GM19099 (cell line): ENCODE data around the gene GRM7.

Experiments
- POLR2A ChIP-seq: IDR thresholded peaks from 3 replicates; pipeline ENCODE4 v1.6.1; 2011; ENCODE audit warnings: low read depth; ENCODE audit not compliant: insufficient read length; ENCODE audit errors: extremely low read depth

GRM7 gene

DNA sequence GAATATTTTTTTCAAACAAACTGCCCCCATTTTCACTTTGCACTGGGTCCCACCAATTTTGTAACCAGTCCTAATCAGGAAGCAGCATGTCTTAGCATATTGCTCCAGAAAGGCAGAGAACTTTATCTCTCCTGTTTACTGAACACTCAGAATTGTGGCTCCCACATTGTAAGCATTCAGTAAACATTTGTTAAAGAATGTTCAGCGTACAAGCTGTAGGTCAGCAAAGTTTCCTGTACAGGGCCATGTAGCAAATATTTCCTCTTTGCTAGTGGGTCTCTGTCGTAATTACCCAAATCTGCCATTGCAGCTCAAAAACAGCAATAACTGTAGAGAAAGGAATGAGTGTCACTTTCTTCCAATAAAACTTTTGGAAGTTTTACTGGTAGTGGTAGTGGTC is 393.3 kb downstream of the GRM7 start:
- no peak for TF ChIP-seq POLR2A

DNA sequence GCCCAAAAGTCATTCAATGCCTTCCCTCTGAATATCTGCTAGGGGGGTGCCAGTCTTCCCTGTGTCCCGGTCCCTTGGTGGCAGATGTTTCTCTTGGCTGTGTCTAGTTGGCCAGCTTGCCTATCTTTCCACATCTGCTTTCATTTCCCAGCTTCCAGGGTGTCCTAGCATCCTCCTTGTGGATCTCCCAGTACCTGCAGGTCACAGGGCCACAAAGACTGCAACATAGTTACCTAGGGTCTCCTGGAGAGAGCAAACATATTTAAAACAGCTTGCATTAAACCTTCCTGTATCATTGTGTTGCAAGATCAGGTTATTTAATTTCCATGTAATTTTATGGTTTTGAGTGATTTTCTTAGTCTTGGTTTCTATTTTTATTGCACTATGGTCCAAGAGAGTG is 400.1 kb downstream of the GRM7 start:
- no peak for TF ChIP-seq POLR2A

- TF ChIP-seq POLR2A: no peak
These were observed 402.7 kb downstream of the GRM7 start for GRCh38 chr3:7263347-7264195.

DNA sequence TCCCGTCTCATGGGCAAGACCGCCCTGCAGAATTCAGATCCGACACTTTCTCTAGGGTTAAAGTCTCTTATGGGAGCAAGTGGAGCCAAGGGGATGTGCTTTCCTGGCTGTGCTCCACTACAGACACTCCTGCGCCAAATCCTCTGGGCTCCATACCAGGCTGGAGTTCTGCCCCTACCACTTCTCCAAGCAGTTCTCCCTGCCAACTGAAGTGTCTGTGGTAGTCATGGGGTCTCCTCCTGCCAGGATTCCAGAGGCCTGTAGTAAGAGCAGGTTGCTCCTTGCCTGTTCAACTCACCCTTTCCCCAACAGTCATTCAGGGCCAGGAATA is 403.2 kb downstream of the GRM7 start:
- no peak for TF ChIP-seq POLR2A

DNA sequence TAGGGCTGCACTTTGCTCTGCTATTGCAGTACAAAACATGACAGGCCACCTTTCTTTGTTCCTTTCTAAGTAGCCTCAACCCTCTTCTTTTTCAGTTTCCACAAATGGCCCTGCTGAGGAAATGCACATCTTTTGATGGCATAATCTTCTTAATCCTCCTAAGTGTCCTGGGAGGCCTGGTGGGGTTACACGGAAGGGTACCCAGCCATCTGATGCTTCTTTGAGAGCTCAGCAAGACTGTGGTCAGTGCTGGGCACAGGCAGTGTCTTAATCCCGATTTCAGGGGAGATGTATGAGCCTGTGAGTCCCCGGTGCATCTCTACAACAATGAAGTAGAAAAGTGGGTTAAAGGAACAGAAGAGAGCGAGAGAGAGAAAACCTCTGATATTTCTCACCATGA is 404.8 kb downstream of the GRM7 start:
- no peak for TF ChIP-seq POLR2A

GRCh38 chr3:7266551-7266950 is 405.6 kb downstream of the GRM7 start:
- no peak for TF ChIP-seq POLR2A

DNA sequence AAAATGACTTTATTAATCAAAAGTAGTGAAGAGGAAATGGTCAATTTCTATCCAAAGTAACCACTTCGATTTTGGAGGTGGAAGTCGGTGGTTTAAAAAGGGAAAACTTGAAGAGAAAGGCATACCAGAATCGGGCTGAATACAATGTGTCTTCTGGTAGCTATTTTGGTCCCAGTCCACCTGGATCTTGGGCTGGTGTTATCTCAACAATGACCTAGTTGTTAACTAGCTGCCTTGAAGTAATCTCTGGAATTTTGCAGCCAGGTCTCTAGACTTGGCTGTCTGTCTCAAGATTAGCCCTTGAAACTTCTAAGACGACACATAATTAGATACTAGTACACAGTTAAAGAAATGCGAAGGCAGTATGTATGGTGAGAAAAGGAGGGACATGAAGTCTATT is 409.8 kb downstream of the GRM7 start:
- TF ChIP-seq POLR2A: no peak

- no peak for TF ChIP-seq POLR2A
These were observed 410.7 kb downstream of the GRM7 start for GRCh38 chr3:7271631-7272030.

GRCh38 chr3:7272203-7272602 is 411.3 kb downstream of the GRM7 start:
- TF ChIP-seq POLR2A: no peak

- no peak for TF ChIP-seq POLR2A
These were observed 414.5 kb downstream of the GRM7 start for GRCh38 chr3:7275396-7275795.

DNA sequence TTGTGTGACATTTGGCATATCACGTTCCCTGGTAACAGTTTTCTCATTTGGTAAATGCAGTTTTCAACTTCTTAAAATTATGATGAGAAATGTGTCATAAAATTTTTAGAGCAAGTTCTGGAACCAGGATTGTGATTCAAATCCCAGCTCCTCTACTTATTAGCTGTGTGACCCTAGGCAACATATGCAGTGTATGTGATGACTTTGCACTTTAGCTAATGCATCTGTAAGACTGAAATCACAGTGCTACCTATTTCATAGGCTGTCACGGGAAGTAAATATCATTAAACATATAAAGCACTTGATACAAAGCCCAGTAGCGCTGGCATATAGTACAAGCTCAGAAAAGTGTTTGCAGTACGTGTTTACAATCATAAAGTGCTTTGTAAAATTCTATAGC is 419.4 kb downstream of the GRM7 start:
- TF ChIP-seq POLR2A: no peak

GRCh38 chr3:7282988-7283387 is 422.1 kb downstream of the GRM7 start:
- no peak for TF ChIP-seq POLR2A

DNA sequence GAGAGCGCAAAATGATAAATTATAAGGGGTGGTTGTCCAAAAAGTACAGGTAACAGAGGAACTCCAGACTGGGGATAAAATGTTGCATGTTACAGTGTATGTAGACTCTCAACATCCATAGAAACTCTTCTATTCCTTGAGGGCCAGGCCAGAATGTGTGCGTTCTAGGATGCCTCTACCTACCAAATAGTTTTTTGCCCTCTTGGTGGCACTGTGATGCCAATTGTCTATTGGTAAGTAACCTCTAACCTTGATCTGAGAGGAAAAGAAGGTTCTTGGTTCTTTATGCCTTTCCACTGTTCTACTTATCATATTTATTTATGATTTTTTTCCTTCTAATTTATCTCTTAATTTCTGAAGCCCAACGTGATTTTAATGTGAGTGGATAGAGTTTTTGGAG is 424.6 kb downstream of the GRM7 start:
- no peak for TF ChIP-seq POLR2A

- no peak for TF ChIP-seq POLR2A
These were observed 427.2 kb downstream of the GRM7 start for GRCh38 chr3:7288133-7288532.

- TF ChIP-seq POLR2A: no peak
These were observed 428.2 kb downstream of the GRM7 start for GRCh38 chr3:7289121-7289520.

DNA sequence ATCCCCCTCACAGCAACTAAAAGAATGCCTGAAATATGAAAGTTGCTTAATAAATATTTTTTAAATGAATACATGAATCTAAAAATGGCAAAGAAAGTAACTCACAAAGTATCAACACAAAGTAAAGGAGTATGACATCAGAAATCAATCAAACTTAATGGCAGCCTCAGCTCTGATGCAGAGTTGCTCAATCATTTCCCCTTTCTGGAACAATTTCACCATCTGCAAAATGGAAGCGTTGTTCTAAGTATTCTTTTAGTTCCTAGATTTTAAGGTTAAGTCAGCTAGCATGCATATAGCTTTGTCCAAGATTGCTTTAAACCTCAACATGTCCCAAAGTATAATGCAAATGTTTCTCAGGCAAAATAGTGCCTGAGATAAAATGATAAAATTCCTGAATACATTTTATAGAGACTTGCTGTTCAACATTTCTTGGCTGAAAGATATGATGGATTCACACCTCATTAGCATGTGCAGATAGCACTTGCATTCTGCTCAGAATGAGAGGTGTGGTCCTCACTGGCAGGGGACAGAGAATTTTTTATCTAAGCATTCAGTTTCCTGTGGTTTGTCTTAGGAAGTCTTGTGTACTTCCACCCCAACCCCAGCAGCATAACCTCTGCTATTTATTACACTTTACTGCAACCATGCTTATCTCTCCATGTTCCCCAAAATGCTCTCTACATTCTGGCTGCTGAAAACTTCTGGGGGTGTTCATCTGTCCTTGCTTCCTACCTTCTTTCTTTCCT is 429.3 kb downstream of the GRM7 start:
- no peak for TF ChIP-seq POLR2A
